HG03520 (cell line): ENCODE results near the gene OSBPL3.

Experiments
- ATAC-seq: cut with Tn5 transposase; IDR thresholded peaks from one replicate; pipeline ENCODE4 v1.9.1; 2021; ENCODE audit warnings: mild to moderate bottlenecking, moderate library complexity; ENCODE audit not compliant: unreplicated experiment

OSBPL3 gene

GRCh38 chr7:24899905-24900304 is 80.1 kb downstream of the OSBPL3 start:
- ATAC-seq: no peak

DNA sequence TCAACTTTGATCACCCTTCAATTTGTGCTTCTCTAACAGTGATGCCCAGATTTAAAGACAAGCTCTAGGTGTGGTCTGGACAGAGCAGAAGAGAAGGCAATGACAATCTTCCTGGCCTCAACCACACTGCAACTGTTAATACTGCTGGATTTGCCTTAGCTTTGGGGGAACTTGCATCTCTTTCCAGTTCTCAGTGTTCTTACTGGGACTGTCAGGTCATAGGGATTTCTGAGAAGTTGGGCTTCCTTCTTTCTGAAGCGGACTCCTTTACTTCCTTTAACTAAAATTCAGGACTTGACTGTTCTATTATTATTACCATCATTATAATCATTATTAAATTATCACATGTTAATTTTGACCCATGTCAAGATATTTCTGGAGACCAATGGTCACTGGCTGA is 80.8 kb downstream of the OSBPL3 start:
- no peak for ATAC-seq

DNA sequence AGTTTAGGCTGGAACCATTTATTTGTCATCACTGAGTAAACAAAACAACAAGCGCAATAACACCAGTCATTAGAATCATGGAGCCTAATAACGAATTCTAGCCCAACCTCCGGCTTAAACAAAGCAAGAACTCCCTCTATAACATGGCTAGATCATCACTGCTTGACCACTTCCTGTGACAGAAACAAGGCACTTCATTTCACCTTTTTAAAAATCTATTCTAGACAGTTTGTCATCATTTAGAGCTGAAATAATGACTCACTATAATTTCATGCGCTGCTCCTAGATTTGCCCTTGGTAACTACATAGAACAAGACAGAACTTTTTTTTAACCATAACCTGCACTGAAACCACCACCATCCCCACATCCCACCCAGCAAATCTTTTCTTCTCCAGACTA is 81.3 kb downstream of the OSBPL3 start:
- ATAC-seq: peak; percentile 39

DNA sequence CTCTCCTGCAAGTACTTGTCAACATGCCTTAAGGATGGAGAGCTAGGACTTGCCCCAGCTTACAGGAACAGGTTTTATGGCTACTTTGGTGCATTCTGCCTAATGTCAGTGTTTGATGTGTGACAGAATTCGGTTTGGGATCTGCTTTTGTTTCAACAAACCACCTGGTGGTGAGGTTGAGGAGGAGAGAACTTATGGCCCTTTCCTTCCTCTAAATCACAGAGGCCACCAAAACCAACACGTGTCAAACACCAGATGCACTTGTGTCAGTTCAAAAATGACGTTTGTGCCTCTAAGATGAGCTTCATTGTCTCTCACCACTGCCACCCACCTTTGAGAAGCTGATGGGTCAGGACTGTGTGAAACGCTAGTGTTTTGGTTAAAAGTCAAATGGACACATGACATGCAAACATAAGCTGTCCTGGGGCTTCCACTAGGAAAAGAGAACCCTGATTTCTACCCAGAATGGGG is 83.9 kb downstream of the OSBPL3 start:
- ATAC-seq: peak; percentile 62

- no peak for ATAC-seq
These were observed 85.4 kb downstream of the OSBPL3 start for GRCh38 chr7:24894429-24895221.

DNA sequence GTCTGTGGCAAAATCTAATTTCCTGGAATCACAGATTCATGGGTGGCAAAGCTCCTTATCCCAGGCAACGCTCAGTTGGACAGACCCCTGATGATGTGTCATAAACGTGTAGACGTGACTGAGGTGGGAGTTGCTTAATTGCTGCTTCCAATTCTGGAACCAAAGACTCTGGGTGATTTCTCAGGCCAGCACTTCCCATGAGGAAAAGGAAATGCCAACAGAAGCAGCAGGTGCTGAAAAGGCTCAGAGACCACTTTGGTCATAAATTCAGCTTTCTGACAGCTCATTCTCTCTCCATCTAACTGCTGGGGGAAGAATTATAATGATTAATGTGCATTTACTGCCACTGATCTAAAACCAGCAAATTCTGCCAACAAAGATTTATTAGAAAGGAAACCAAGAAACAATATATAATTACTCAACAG is 88.7 kb downstream of the OSBPL3 start:
- no peak for ATAC-seq

DNA sequence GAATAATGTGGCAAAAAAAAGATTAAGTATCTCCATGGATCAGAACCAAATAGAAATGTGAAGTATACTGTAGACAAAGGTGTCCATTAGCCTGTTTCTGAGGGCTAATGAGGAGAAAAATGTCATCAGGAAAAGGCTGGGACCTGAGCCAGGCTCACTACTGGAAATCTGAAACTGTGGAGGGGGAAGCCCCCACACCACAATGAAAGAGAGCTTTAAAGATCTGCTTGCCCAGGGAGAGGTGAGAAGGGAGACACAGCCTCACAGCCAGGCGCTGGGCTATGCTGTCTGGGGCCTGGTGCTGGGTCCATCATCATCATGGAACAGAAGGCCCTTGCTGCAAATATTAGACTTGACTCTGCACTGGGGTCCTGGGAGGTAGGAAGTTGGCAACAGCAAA is 90.4 kb downstream of the OSBPL3 start:
- no peak for ATAC-seq

GRCh38 chr7:24888653-24889052 is 91.3 kb downstream of the OSBPL3 start:
- ATAC-seq: no peak

GRCh38 chr7:24885716-24886115 is 94.3 kb downstream of the OSBPL3 start:
- ATAC-seq: no peak

DNA sequence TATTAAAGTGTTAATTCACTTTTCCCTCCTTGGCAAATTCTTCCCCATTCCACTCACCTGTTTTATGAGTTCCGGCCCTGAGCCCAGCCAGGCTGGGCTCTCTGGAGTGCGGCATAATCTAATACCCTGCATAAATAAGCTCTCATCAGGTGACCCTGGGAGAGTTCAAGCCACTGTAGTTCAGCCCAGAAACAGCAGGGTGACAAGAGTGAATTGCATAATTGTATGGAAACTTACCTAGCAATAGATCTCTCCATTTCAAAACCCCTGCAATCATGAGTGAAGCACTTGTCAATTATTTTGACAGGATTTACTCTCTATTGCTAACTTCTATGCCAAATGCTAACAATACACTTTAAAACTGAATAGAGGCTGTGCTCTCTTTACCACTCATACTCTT is 94.7 kb downstream of the OSBPL3 start:
- ATAC-seq: no peak

DNA sequence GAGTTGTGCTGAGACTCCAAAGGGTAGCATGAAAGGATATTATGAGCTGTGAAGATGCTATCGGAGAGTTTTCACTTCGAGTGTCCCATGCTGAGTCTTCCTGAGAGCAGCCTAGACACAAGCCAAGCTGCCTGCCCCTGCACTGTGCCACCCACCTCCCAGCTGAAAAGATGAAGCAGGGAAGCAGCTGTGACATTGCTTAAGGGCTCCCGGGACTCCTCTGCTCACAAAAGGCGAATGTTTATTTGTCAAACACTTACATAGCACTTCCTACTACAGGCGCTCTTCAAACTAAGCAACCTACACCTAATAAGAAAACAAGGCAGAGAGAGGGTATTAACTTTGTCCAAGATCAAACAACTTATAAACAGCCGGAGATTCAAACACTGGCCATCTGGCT is 95.6 kb downstream of the OSBPL3 start:
- no peak for ATAC-seq

DNA sequence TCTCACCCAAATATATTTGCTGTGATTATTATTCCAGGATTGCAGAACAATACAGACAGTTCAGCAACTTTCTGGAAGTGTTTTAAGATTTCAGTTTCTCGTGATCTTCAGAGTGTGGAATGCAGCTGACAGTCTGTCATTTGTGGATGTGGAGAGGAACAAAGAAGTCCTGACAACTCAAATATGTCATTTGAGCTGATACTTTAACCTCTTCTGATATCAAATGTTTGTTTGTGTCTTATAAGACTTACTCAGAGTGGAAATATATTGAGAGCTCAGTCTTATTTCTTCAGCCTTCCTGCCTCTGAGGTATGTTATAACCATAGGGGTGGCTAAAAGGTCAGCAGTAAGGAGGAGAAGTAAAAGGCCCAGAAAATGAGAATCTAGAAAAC is 96.4 kb downstream of the OSBPL3 start:
- no peak for ATAC-seq

DNA sequence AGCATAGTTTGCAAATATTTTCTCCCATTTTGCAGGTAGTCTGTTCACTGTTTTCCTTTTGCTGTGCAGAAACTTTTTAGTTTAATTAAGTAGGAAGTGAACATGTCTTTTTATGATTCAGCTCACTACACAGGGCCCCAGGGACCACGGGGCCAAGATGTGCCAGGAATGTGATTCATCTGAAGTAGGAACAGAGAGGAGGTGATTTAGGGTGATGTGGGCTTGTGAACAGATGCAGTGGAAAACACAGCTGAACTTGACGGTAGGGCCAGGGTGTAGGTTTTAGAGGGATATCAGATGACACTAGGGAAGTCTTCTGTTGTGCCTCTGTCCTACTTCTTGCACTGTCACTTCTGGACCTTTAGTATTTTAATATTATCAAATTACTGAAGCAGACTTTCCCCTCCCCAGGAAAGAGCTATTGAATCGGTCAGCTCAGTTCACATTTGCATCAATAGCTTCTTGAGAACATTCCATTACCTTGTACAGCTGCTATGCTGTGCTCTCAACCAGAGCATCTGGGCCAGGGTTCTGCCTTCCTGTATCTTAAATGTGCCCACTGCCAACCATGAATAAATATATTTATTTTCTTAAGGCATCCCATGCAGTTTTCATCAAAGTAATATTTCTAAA is 96.9 kb downstream of the OSBPL3 start:
- ATAC-seq: no peak

- ATAC-seq: no peak
These were observed 98.4 kb downstream of the OSBPL3 start for GRCh38 chr7:24881623-24882022.

- no peak for ATAC-seq
These were observed 99.1 kb downstream of the OSBPL3 start for GRCh38 chr7:24880886-24881285.

DNA sequence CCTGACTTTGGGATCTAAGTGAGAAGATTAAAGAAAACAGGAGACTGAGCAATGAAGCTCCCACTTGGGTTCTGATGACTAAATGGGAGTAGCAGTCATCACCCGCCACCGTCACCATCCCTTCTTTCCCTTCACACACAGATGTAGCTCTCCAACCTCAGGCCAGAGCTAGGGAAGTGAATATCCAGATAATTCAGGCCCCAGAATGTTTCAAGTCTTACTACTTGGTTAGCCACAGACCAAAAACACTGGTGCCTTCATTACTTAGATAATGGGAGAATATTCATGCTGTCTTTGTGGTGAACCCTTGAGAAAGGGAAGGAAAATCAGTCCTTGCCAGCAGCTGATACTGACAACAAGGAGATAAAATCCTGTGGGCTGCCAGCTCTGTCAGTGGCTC is 100.7 kb downstream of the OSBPL3 start:
- no peak for ATAC-seq

DNA sequence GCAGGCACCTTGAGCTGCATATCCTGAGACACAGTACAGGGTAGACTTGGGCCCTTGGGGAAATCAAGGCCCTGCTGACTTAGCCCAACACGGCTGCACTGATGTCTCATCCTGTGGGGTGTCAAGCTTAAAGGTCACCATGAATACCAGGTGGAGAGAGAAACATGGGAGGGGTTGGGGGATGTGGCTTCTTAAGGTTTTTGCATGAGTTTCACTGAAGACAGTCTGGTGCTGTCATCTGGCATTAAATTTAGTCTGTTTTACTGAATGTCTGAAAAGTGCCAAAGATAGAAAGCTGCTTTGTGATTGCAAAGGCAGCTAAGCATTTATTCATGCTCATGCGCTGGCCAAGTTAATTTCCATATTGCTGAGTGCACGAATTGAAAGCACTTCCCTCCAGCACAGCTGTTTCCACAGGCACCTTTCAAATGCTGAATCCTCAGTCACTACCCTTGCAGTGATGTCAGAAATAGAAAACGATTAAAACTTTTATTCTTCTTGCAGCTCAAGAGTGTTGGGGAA is 102.1 kb downstream of the OSBPL3 start:
- ATAC-seq: peak; percentile 82

GRCh38 chr7:24874791-24875190 is 105.2 kb downstream of the OSBPL3 start:
- ATAC-seq: no peak

DNA sequence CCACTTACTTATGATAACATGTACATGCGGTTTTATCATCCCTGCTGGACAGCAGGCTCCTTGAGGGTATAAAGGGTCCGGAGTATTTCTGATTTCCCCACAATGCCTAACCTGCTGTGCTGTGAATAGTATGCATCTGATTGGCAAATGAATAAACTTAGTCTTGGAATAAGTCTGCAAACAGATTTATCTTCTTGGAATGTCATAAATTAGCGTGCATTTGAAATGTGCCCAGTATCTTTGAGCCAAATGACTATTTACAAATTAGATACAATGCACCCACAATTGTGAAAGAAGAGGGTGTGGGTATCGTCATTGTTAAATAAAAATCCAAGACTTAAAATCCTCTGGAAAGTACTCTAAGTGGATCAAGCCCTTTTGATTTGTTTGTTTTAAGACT is 106.0 kb downstream of the OSBPL3 start:
- no peak for ATAC-seq

DNA sequence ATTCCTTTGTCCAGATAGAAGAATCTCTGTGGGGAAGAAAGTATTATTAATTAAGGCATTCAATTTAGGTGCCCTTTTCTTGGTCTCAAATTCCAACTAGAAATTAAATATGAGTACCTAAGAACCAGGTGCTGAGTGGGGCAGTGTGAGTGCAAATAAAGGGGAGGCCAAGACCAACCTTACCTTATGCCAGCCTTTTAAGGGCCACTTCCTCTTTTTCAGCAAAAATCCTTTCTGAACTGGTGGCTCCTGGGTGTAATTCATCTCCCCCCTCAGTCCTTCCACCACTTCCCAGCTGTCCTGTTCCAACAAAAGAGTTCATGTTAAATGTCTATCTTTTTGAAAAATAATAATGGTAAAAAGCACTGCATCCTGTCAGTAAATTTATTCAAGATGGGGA is 108.2 kb downstream of the OSBPL3 start:
- no peak for ATAC-seq

- ATAC-seq: no peak
These were observed 109.2 kb downstream of the OSBPL3 start for GRCh38 chr7:24870766-24871165.

DNA sequence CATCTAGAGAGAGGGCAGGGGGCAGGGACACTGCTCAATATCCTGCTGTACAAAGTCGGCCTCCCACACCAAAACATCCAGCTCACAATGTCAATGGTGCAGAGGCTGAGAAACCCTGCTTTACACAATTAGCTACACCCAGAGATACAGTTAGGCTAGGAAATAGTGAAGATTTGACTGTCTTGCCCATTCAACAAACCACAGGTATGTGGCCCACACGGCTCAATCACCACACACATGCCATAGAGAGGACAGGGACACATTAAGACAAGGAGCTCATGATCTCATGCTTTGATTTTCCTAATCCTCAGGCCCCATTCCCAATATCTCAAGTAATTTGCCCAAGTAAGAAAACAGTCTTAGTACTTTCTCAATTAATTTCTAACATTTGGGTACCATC is 110.4 kb downstream of the OSBPL3 start:
- no peak for ATAC-seq
